Vagina (tissue), 2 donors: ENCODE measurements around the gene HRH4. TPM values are rescaled to one million over a fixed set of nuclear protein-coding genes. Genes with fewer than 3 reads are reported as not detected.
A peak's percentile ranks its signal among the peaks of the same experiment; 100 is the strongest.

ENCODE experiments used
- DNase-seq, 2 donors: peaks; one replicate each; pipeline ENCODE4 v3.0.0-alpha.2; 2017; ENCODE audit errors: extremely low spot score in 2 of 2
- H3K27ac ChIP-seq: fragments of 200-600 bp; sonication (generic); one replicate; pipeline ENCODE4 v1.5.1; 2019
- H3K27me3 ChIP-seq: fragments of 200-600 bp; sonication (generic); one replicate; pipeline ENCODE4 v1.5.1; 2019
- H3K36me3 ChIP-seq, 2 donors: fragments of 200-600 bp; sonication (generic); one replicate each; pipeline ENCODE4 v1.5.1; 2017 to 2019
- H3K4me1 ChIP-seq: fragments of 200-600 bp; sonication (generic); one replicate; pipeline ENCODE4 v1.5.1; 2019
- H3K4me3 ChIP-seq, 2 donors: fragments of 200-600 bp; sonication (generic); 1 replicate in 1 of 2; 2 replicates in 1 of 2; pipeline ENCODE4 v1.5.1; 2016 to 2019
- H3K9me3 ChIP-seq: fragments of 200-600 bp; sonication (generic); one replicate; pipeline ENCODE4 v1.5.1; 2019
- POLR2A ChIP-seq, 2 donors: fragments of 450-650 bp; IDR thresholded peaks; one replicate each; pipeline ENCODE4 v1.6.1; 2017; ENCODE audit warnings: antibody characterized with exemption in 2 of 2, mild to moderate bottlenecking in 2 of 2, moderate library complexity in 2 of 2
- POLR2AphosphoS5 ChIP-seq, 2 donors: sonication (generic); formaldehyde crosslinking; IDR thresholded peaks; one replicate each; pipeline ENCODE4 v1.9.0; 2017; ENCODE audit warnings: antibody characterized with exemption in 2 of 2, mild to moderate bottlenecking in 2 of 2, low read depth in 1 of 2; ENCODE audit not compliant: insufficient read depth in 1 of 2
- intact Hi-C: fragments of 100-400 bp; cut with DNase I; formaldehyde crosslinking; loops from one replicate; pipeline ENCODE4 v1.15.1; 2023
- total RNA-seq: library from RNA; depleted of rRNA; stranded (reverse); fragments of >200 nt; gene quantifications from one replicate; pipeline ENCODE4 v1.2.3, GENCODE V29; 2016
- TF ChIP-seq, protein P1 (sequence below), 3 experiments: fragments of 450-650 bp in 2 of 3; fragments of 200-600 bp in 1 of 3; sonication (generic) in 1 of 3; IDR thresholded peaks; one replicate each; pipeline ENCODE4 v1.5.1; 2017 to 2019; ENCODE audit warnings: antibody characterized with exemption in 3 of 3, mild to moderate bottlenecking in 2 of 3, moderate library complexity in 2 of 3

HRH4 gene
- total RNA-seq, 1 donor from 2014 or later: not detected

DNA sequence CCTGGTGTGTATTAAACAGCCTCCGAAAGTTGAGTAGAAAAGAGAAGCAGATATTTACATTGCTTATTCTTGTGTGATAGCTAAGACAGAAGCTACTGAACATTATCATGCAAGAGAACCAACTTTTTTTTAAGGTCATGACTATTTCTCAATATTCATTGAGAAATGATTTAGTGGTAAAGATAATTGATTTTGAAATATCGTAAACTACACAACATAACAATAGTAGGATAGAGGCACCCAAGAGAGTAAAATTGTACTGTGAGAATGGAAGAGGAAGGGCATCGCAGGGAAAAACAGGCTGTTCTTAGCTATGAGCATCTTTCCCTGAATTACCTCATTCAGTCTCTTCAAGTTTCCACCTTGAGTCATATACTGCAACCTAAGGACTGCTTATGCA lies 25.2 kb downstream of the HRH4 start:
- intact Hi-C loops: no loop called here
- DNase-seq: no peak
- no peak overlapping the region for H3K27ac ChIP-seq
- TF ChIP-seq, protein P1, sequence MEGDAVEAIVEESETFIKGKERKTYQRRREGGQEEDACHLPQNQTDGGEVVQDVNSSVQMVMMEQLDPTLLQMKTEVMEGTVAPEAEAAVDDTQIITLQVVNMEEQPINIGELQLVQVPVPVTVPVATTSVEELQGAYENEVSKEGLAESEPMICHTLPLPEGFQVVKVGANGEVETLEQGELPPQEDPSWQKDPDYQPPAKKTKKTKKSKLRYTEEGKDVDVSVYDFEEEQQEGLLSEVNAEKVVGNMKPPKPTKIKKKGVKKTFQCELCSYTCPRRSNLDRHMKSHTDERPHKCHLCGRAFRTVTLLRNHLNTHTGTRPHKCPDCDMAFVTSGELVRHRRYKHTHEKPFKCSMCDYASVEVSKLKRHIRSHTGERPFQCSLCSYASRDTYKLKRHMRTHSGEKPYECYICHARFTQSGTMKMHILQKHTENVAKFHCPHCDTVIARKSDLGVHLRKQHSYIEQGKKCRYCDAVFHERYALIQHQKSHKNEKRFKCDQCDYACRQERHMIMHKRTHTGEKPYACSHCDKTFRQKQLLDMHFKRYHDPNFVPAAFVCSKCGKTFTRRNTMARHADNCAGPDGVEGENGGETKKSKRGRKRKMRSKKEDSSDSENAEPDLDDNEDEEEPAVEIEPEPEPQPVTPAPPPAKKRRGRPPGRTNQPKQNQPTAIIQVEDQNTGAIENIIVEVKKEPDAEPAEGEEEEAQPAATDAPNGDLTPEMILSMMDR (IDR thresholded peaks at IDR 0.05): no peak
- TF ChIP-seq POLR2A (IDR thresholded peaks at IDR 0.05) (no peak), POLR2AphosphoS5 (IDR thresholded peaks at IDR 0.05; ENCODE audit: insufficient read depth in 1 of 2, low read depth in 1 of 2) (no peak)
- no peak overlapping the region for H3K4me3 ChIP-seq
- no peaks in the 10 kb centered on the region for H3K36me3 ChIP-seq
- H3K9me3 ChIP-seq: no peaks in the 10 kb centered on the region
- H3K27me3 ChIP-seq: no peaks in the 10 kb centered on the region
- H3K4me1 ChIP-seq: no peaks in the 10 kb centered on the region

DNA sequence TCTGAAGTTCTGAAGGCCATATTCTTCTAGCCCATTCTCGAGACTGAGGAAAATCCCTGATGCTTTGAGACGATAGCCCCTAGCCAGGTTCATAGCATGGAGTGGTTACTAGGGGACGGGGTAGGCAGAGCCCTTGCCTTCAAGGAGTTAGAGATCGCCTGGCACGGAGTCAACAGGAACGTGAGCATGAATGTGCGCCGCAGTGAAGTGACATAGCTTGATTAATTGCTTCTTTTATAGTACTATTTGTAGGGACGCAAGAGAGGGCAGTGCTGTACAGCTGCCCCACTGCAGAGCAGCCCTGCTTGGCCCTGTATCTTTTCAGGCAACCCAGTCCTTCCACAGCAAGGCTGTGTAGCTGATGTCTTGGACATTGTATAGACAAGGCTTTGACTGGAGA lies 26.2 kb downstream of the HRH4 start:
- Histone ChIP-seq H3K9me3 (no peaks in the 10 kb centered on the region), H3K4me1 (no peaks in the 10 kb centered on the region), H3K36me3 (no peaks in the 10 kb centered on the region), H3K4me3 (no peak overlapping the region), H3K27ac (no peak overlapping the region), H3K27me3 (no peaks in the 10 kb centered on the region)
- intact Hi-C loops: no loop called here
- TF ChIP-seq, protein P1 (IDR thresholded peaks at IDR 0.05): no peak
- TF ChIP-seq POLR2AphosphoS5 (IDR thresholded peaks at IDR 0.05; ENCODE audit: insufficient read depth in 1 of 2, low read depth in 1 of 2) (no peak), POLR2A (IDR thresholded peaks at IDR 0.05) (no peak)
- DNase-seq: no peak

DNA sequence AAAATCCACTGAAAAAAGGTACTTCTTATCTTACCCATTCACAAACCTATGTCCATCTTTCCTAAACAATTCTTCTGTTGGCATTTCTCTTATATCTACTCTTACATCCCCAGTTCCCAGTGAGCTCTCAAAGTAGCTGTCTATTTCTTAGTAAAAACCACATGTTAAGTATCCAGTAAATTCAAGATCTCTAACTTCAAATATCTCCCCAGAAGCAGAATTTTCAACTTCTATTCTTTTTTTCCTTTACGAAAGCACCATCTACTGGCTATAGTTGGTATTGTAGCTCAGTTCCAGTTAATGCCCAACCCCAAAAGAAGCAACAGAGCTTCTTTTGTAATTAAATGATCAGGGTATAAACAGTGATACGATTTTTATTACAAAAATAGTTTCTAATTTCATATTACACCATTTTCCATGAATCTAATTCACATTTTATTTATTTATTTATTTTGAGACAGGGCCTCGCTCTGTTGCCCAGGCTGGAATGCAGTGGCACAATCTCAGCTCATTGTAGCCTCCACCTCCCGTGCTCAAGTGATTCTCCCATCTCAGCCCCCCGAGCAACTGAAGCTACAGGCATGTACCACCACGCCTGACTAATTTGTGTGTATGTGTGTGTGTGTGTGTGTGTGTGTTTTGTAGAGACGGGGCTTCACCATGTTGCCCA lies 28.5 kb downstream of the HRH4 start:
- no peaks in the 10 kb centered on the region for H3K36me3 ChIP-seq
- TF ChIP-seq, protein P1 (IDR thresholded peaks at IDR 0.05): peak; percentile 59 to 74 (median 62)
- TF ChIP-seq POLR2A (IDR thresholded peaks at IDR 0.05): no peak
- H3K9me3 ChIP-seq: no peaks in the 10 kb centered on the region
- intact Hi-C loops: no loop called here
- H3K4me1 ChIP-seq: no peaks in the 10 kb centered on the region
- H3K27ac ChIP-seq: no peak overlapping the region
- no peak for DNase-seq
- no peaks in the 10 kb centered on the region for H3K27me3 ChIP-seq
- no peak overlapping the region for H3K4me3 ChIP-seq

DNA sequence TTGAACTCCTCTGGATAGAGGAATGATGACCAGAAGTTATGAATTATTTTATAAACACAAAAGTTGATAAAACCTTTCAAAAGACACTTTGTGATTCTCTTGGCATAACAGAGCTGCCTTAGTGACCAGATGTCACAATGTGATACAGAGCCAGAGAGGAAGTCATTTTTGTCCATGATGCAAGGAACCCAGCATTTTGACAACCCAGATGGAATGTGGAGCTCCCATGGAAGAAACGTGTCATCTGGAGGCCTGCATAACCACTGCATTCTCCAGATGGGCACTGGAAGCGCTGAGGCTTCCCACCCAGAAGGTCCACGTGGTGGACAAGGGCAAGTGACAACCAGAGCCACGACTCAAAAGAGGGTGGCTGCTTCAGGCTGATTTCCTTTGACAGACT lies 30.1 kb downstream of the HRH4 start:
- H3K27ac ChIP-seq: no peak overlapping the region
- intact Hi-C loops: no loop called here
- no peak overlapping the region for H3K4me3 ChIP-seq
- no peaks in the 10 kb centered on the region for H3K4me1 ChIP-seq
- no peak for DNase-seq
- no peaks in the 10 kb centered on the region for H3K9me3 ChIP-seq
- H3K27me3 ChIP-seq: no peaks in the 10 kb centered on the region
- TF ChIP-seq, protein P1 (IDR thresholded peaks at IDR 0.05): no peak
- no peak for TF ChIP-seq POLR2A (IDR thresholded peaks at IDR 0.05)
- TF ChIP-seq POLR2AphosphoS5 (IDR thresholded peaks at IDR 0.05; ENCODE audit: insufficient read depth in 1 of 2, low read depth in 1 of 2): no peak
- no peaks in the 10 kb centered on the region for H3K36me3 ChIP-seq

DNA sequence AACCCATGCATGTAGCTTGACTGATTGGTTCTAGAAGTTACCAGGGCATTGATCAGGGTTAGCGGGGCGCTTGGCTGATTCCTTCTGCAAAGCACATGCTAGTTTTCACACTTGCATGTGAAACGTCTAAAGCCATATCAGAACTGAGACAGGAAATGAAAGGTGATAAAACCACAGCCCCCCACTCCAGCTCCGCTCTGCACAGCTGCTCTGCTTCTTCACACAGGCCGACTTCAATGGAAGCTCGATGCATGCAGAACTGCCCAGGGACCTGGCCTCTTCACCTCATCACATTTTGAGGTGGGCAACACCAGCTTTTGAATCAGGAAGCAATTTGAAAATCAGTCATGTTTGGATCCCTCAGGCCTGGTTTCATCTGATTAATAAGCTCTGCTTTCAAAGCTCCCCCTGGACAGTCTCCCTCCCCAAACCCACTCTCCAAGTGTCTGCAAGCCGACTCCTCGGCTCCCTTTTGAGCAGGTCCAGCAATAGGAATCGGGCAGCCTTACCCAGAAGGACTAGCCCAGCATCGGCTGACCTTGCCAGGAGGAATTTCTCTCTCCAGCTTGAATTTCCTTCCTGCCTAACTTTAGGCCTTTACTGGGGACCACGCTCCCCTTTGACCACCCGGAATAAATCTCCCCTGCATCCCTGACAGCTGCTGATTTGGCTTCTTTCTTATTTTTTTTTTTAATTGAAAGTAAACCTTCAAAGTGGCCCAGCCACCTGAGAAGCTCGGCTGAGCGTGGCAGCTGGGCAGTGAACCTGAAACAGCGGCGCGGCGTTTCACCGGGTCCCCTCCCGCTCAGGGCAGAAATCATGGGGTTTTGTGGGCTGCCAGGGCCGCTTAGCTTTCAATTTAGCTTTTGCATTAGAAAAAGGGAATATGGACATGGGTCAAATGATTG lies 31.7 kb downstream of the HRH4 start:
- no peak for DNase-seq
- no peak overlapping the region for H3K4me3 ChIP-seq
- TF ChIP-seq POLR2A (IDR thresholded peaks at IDR 0.05) (no peak), POLR2AphosphoS5 (IDR thresholded peaks at IDR 0.05; ENCODE audit: insufficient read depth in 1 of 2, low read depth in 1 of 2) (no peak)
- TF ChIP-seq, protein P1 (IDR thresholded peaks at IDR 0.05): no peak
- intact Hi-C loops: no loop called here
- H3K36me3 ChIP-seq: no peaks in the 10 kb centered on the region
- no peaks in the 10 kb centered on the region for H3K9me3 ChIP-seq
- H3K27ac ChIP-seq: no peak overlapping the region
- no peaks in the 10 kb centered on the region for H3K27me3 ChIP-seq
- no peaks in the 10 kb centered on the region for H3K4me1 ChIP-seq
